Upper lobe of left lung (tissue), 4 donors: ENCODE results near the gene STK35.

ENCODE experiments used
- POLR2A ChIP-seq, 4 donors: fragments of 450-650 bp; IDR thresholded peaks; one replicate each; pipeline ENCODE4 v1.5.1; 2016 to 2017; ENCODE audit warnings: antibody characterized with exemption in 4 of 4, mild to moderate bottlenecking in 2 of 4
- POLR2AphosphoS5 ChIP-seq, 2 donors: sonication (generic); formaldehyde crosslinking; IDR thresholded peaks; one replicate each; pipeline ENCODE4 v1.5.1; 2017; ENCODE audit warnings: antibody characterized with exemption in 2 of 2
- TF ChIP-seq, protein P1 (sequence below), 6 experiments: fragments of 450-650 bp in 4 of 6; fragments of 200-600 bp in 2 of 6; sonication (generic) in 2 of 6; IDR thresholded peaks; one replicate each; pipeline ENCODE4 v1.5.1; 2016 to 2019; ENCODE audit warnings: antibody characterized with exemption in 6 of 6

- TF ChIP-seq, protein P1, sequence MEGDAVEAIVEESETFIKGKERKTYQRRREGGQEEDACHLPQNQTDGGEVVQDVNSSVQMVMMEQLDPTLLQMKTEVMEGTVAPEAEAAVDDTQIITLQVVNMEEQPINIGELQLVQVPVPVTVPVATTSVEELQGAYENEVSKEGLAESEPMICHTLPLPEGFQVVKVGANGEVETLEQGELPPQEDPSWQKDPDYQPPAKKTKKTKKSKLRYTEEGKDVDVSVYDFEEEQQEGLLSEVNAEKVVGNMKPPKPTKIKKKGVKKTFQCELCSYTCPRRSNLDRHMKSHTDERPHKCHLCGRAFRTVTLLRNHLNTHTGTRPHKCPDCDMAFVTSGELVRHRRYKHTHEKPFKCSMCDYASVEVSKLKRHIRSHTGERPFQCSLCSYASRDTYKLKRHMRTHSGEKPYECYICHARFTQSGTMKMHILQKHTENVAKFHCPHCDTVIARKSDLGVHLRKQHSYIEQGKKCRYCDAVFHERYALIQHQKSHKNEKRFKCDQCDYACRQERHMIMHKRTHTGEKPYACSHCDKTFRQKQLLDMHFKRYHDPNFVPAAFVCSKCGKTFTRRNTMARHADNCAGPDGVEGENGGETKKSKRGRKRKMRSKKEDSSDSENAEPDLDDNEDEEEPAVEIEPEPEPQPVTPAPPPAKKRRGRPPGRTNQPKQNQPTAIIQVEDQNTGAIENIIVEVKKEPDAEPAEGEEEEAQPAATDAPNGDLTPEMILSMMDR (IDR thresholded peaks at IDR 0.05) = no peak
- no peak for TF ChIP-seq POLR2A (IDR thresholded peaks at IDR 0.05)
- no peak for TF ChIP-seq POLR2AphosphoS5 (IDR thresholded peaks at IDR 0.05)
These were observed 41.0 kb downstream of the STK35 start for GRCh38 chr20:2142649-2143048.
